CD4-positive, alpha-beta T cell treated with Interleukin-10 for 1 hour (primary cell): Measurements from ENCODE around the gene ASMT.
"Not testable (repeated sequence)": the region's sequence is repeated elsewhere in the genome, so short reads cannot be mapped to it uniquely, and the experiment has no call there.

Experiments
- DNase-seq: peaks from one replicate; pipeline ENCODE4 v3.0.0-alpha.2; 2020

Gene ASMT

DNA sequence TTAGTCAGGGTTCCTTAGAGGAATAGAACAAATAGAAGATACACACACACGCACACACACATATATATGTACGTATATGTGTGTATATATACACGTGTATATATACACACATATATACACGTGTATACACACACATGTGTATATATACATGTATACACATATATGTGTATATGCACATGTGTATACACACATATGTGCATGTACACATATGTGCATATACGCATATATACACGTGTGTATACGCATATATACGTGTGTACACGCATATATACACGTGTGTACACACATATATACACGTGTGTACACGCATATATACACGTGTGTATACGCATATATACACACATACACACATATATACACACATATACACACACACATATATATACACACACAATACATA, 41.5 kb downstream of the ASMT start:
- DNase-seq, result no peak

DNA sequence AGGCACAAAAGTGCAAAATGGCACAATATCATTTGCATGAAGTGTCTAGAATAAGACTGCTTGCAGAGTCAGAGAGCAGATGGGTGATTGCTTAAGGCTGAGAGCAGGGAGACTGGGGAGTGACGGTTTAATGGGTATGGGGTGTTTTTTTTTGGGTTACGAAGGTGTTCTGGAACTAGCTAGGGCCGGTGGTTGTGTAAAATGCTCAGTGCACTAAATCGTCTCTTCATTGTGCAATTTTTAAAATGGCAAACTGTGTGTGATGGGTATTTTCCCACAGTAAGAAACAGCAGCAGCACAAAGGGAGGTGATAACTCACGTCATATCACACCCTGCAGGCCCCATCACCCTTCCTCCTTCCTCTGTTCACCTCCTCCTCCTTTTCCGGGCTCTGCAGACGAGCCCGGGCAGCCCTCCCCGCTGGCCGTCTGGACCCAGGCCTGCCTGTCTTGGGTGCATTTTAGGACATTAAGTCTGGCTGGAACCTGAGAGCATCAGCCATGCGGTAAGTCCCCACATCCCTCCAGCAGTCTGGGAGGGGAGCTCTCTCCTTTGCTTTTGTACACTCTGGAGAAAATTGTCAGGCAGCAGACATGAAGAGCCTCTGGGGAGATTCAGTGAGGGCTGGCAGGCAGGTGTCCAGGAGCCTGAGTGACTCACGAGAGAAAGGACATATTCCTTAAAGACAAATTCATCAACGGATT, 42.7 kb downstream of the ASMT start:
- DNase-seq, result peak; percentile 82

GRCh38 chrX:1658071-1658491, 43.2 kb downstream of the ASMT start:
- peak; percentile 27 for DNase-seq

DNA sequence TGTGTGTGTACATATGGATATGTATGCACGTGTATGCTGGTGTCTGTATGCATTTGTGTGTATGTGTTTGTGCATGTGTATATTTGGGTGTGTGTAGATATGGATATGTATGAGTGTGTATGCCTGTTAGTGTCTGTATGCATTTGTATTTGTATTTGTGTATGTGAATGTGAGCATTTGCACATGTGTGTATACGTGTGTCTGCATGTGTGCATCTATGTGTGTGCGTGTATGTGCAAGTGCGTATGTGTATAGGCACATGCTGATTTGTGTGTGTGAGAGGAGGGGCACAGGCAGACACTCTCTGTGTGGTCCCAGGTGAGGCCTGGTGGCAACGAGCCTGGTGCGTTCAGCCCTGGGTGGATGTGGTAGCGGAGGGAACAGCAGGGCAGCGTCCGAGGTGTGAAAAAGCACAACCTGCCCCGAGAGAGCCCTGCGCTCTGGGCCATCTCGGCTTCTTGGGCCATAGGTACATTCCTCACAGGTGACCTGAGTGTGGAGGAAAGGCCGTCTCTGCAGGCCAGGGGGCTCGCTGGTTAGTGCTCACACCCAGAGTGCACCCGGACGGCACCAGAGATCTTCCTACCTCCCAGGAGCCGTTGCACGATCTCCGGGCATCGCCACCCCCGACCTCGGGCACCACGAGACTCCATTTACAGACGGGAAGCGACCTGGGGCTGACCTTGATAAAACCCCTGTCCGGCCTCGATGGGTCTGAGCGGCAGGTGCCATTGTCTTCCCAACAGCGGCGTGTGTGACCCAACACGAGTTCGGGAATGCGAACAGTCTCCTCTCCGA, 45.0 kb downstream of the ASMT start:
- no peak for DNase-seq

DNA sequence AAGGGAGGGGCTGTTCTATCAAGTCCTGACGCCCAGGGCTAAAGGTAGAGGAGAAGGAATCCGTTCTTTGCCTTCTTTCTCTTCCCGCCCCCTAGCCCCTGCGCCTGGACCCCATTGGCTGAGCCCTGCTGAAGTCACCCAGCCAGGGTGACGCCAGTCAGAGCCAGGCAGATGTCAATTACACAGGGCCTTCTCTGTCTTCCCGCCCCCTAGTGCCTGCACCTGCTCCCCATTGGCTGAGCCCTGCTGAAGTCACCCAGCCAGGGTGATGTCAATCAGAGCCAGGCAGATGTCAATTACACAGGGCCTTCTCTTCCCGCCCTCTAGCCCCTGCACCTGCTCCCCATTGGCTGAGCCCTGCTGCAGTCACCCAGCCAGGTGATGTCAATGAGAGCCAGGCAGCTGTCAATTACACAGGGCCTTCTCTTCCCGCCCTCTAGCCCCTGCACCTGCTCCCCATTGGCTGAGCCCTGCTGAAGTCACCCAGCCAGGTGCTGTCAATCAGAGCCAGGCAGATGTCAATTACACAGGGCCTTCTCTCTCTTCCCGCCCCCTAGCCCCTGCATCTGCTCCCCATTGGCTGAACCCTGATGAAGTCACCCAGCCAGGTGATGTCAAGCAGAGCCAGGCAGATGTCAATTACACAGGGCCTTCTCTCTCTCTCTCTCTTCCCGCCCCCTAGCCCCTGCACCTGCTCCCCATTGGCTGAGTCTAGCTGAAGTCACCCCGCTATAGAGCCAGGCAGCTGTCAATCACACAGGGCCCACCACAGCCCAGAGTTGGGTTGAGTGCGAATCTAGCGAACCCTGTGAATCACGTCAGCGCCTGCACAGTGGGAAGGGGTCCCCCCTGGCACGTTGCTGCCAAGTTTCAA, 46.4 kb downstream of the ASMT start:
- DNase-seq, result peak; percentile 97

GRCh38 chrX:1661922-1662221, 47.0 kb downstream of the ASMT start:
- DNase-seq, result no peak

GRCh38 chrX:1667566-1667965, 52.7 kb downstream of the ASMT start:
- no peak for DNase-seq

- DNase-seq, result peak; percentile 65
Measured at GRCh38 chrX:1673337-1673736, 58.5 kb downstream of the ASMT start.

- DNase-seq, result no peak
Measured at GRCh38 chrX:1676866-1677265, 62.0 kb downstream of the ASMT start.

DNA sequence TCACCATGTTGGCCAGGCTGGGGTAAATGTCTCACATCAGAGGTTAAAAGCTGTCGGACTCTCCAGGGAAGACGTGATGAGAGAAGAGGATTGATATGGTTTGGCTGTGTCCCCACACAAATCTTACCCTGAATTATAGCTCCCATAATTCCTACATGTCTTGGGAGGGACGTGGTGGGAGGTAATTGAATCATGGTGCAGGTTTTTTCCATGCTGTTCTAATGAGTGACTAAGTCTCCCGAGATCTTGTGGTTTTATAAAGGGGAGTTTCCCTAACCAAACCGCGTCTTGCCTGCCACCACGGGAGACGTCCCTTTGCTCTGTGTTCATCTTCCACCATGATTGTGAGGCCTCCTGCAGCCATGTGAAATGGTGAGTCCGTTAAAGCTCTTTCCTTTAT, 64.4 kb downstream of the ASMT start:
- DNase-seq, result peak; percentile 23

DNA sequence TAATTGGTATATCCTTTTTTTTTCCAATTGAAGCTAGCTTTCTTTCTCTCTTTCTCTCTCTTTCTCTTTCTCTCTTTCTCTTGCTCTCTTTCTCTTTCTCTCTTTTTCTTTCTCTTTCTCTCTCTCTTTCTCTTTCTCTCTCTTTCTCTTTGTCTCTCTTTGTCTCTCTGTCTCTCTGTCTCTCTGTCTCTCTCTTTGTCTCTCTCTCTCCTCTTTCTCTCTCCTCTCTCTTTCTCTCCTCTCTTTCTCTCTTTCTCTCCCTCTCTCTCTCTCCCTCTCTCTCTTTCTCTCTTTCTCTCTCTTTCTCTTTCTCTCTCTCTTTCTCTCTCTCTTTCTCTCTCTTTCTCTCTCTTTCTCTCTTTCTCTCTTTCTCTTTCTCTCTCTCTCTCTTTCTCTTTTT, 66.6 kb downstream of the ASMT start:
- no peak for DNase-seq

DNA sequence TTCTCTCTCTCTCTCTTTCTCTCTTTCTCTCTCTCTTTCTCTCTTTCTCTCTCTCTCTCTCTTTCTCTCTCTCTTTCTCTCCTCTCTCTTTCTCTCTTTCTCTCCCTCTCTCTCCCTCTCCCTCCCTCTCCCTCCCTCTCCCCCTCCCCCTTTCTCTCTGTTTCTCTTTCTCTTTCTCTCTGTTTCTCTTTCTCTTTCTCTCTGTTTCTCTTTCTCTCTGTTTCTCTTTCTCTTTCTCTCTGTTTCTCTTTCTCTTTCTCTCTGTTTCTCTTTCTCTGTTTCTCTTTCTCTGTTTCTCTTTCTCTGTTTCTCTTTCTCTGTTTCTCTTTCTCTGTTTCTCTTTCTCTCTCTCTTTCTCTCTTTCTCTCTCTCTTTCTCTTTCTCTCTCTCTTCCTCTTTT, 67.0 kb downstream of the ASMT start:
- peak; percentile 25 for DNase-seq

DNA sequence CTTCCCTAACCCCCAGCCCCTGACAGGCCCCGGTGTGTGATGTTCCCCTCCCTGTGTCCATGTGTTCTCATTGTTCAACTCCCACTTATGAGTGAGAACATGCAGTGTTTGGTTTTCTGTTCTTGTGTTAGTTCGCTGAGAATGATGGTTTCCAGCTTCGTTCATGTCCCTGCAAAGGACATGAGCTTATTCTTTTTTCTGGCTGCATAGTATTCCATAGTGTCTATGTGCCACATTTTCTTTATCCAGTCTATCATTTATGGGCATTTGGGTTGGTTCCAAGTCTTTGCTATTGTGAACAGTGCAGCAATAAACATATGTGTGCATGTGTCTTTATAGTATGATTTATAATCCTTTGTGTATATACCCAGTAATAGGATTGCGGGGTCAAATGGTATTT, 67.6 kb downstream of the ASMT start:
- DNase-seq, result not testable (repeated sequence)

DNA sequence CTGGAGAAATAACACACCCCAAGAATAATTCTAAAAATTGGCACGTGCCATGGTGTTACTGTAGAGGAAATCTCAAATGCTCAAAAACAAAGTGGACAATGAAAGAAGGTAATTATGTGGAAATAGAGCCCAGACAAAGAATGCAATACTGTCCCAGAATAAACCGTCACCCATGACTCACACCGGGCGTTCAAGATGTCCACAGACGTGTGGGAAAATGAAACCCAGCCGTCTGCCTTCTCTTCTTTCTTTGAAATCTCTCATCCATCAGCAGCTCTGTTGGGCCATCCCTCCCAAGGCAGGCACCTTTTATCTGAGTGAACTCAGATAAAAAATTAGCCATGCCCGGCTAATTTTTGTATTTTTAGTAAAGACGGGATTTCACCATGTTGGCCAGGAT, 70.0 kb downstream of the ASMT start:
- not testable (repeated sequence) for DNase-seq

GRCh38 chrX:1685444-1685880, 70.6 kb downstream of the ASMT start:
- not testable (repeated sequence) for DNase-seq

- no peak for DNase-seq
Measured at GRCh38 chrX:1686642-1687041, 71.8 kb downstream of the ASMT start.
